Coronary artery (tissue), 2 donors: ENCODE data around the gene SCRN2.

ENCODE experiments used
- DNase-seq: peaks from one replicate; pipeline ENCODE4 v3.0.0-alpha.2; 2017; ENCODE audit warnings: low spot score
- H3K27ac ChIP-seq, 2 donors: fragments of 200-600 bp; sonication (generic); one replicate each; pipeline ENCODE4 v1.5.1; 2016 to 2019
- H3K4me3 ChIP-seq: fragments of 200-600 bp; sonication (generic); 2 replicates; pipeline ENCODE4 v1.5.1; 2016; ENCODE audit warnings: mild to moderate bottlenecking, moderate library complexity
- CTCF ChIP-seq: fragments of 200-600 bp; sonication (generic); IDR thresholded peaks from one replicate; pipeline ENCODE4 v1.5.1; 2019; ENCODE audit warnings: antibody characterized with exemption

The SCRN2 gene

GRCh38 chr17:47838636-47839035, 2.4 kb downstream of the SCRN2 start:
- Histone ChIP-seq H3K4me3 (no peak overlapping the region), H3K27ac (peak overlapping the region in 1 of 2 donors; percentile 13)
- no peak for DNase-seq
- TF ChIP-seq CTCF = no peak

- no peak for TF ChIP-seq CTCF
- peak overlapping the region in 1 of 2 donors; percentile 13 for H3K27ac ChIP-seq
- H3K4me3 ChIP-seq = no peak overlapping the region
- DNase-seq = no peak
These were observed 3.6 kb downstream of the SCRN2 start for GRCh38 chr17:47837401-47838039.

GRCh38 chr17:47836601-47837000, 4.5 kb downstream of the SCRN2 start:
- Histone ChIP-seq H3K4me3 (no peak overlapping the region), H3K27ac (no peak overlapping the region)
- DNase-seq = no peak
- TF ChIP-seq CTCF = no peak

- no peak for TF ChIP-seq CTCF
- Histone ChIP-seq H3K27ac (no peak overlapping the region), H3K4me3 (no peak overlapping the region)
- DNase-seq = no peak
These were observed 6.3 kb downstream of the SCRN2 start for GRCh38 chr17:47834756-47835155.

GRCh38 chr17:47831934-47832327, 9.1 kb downstream of the SCRN2 start:
- Histone ChIP-seq H3K4me3 (peak overlapping the region; percentile 74), H3K27ac (peak overlapping the region; percentile 45 to 80)
- no peak for TF ChIP-seq CTCF
- no peak for DNase-seq

- no peak for TF ChIP-seq CTCF
- Histone ChIP-seq H3K27ac (peak within 1 kb of the TSS; percentile 45 to 80), H3K4me3 (peak within 1 kb of the TSS; percentile 74)
- peak; percentile 93 for DNase-seq
These were observed 9.8 kb downstream of the SCRN2 start, which contains the start of the genes LRRC46 and MRPL10 for GRCh38 chr17:47831003-47831933. Gene LRRC46, plus strand, starts transcription at chr17:47831670. Its CDS starts 320 bp downstream, at chr17:47831990. Gene MRPL10, minus strand, starts transcription at chr17:47831541. Its CDS starts 30 bp downstream, at chr17:47831511.
